H1 (cell line): ENCODE measurements around the gene FOSL2. TPM values are rescaled to one million over a fixed set of nuclear protein-coding genes. Genes with fewer than 3 reads are reported as not detected.

Experiments
- CTCF ChIA-PET: fragments of 300-600 bp; sonication (Branson Sonifier 250); formaldehyde crosslinking; loops from one replicate; lab custom pipeline; 2021; ENCODE audit not compliant: partially characterized antibody; lab: Charles Lee
- POLR2A ChIA-PET: fragments of 300-600 bp; sonication (Branson Sonifier 250); formaldehyde crosslinking; loops from one replicate; lab custom pipeline; 2021; ENCODE audit warnings: inconsistent platforms; ENCODE audit not compliant: partially characterized antibody; lab: Charles Lee
- DNase-seq, 2 experiments: peaks; one replicate each; pipeline versions ENCODE4 v3.0.0 to v3.0.0-alpha.2; 2010 to 2022; ENCODE audit warnings: low spot score in 2 of 2, low read depth in 1 of 2, mixed read lengths in 1 of 2
- FAIRE-seq: peaks from 2 replicates; lab custom pipeline; 2011; peaks lifted over from hg19 to GRCh38; lab: Jason Lieb, UNC
- H2AFZ ChIP-seq: 2 replicates; pipeline ENCODE4 v1.8.1; 2012; ENCODE audit warnings: low read length, inconsistent platforms
- H2AK5ac ChIP-seq: 2 replicates; pipeline ENCODE4 v1.6.1; 2013; ENCODE audit warnings: low read depth, low read length
- H2BK120ac ChIP-seq: replicated peaks from 2 replicates; pipeline ENCODE3; 2013; ENCODE audit warnings: low read depth, low read length, inconsistent platforms
- H2BK12ac ChIP-seq: 2 replicates; pipeline ENCODE4 v1.6.1; 2013; ENCODE audit warnings: low read depth, low read length
- H2BK15ac ChIP-seq: 2 replicates; pipeline ENCODE4 v1.6.1; 2013; ENCODE audit warnings: low read length
- H2BK20ac ChIP-seq: 2 replicates; pipeline ENCODE4 v1.6.1; 2013; ENCODE audit warnings: low read length
- H2BK5ac ChIP-seq: 2 replicates; pipeline ENCODE4 v1.6.1; 2013; ENCODE audit warnings: low read depth, low read length
- H3K14ac ChIP-seq: 2 replicates; pipeline ENCODE4 v1.6.1; 2013; ENCODE audit warnings: inconsistent platforms; ENCODE audit not compliant: insufficient read length
- H3K18ac ChIP-seq: 2 replicates; pipeline ENCODE4 v1.6.1; 2013; ENCODE audit warnings: low read length; ENCODE audit errors: extremely low read depth
- H3K23ac ChIP-seq: 2 replicates; pipeline ENCODE4 v1.6.1; 2013; ENCODE audit warnings: inconsistent platforms; ENCODE audit not compliant: insufficient read length
- H3K23me2 ChIP-seq: 2 replicates; pipeline ENCODE4 v1.6.1; 2013; ENCODE audit warnings: low read depth, low read length
- H3K27ac ChIP-seq: 2 replicates; pipeline ENCODE4 v1.6.1; 2011; ENCODE audit warnings: low read depth, low read length, inconsistent platforms
- H3K27me3 ChIP-seq, 4 experiments: replicated peaks in 1 of 4; 1 replicate in 1 of 4; 2 replicates in 3 of 4; pipeline versions ENCODE4 v1.6.1 to v1.8.1; 2011 to 2013; ENCODE audit warnings: low read length in 3 of 4, mild to moderate bottlenecking in 3 of 4, inconsistent platforms in 2 of 4, mixed read lengths in 2 of 4, moderate library complexity in 1 of 4; ENCODE audit not compliant: control insufficient read depth in 3 of 4, insufficient read depth in 3 of 4; ENCODE audit errors: extremely low read depth in 1 of 4
- H3K36me3 ChIP-seq, 4 experiments: 2 replicates each; pipeline versions ENCODE4 v1.6.1 to v1.8.1; 2011 to 2013; ENCODE audit warnings: mild to moderate bottlenecking in 4 of 4, low read length in 3 of 4, moderate library complexity in 2 of 4, control low read depth in 1 of 4, inconsistent platforms in 1 of 4; ENCODE audit not compliant: insufficient read depth in 4 of 4, control insufficient read depth in 2 of 4
- H3K4ac ChIP-seq: replicated peaks from 2 replicates; pipeline ENCODE3; 2013; ENCODE audit warnings: low read length, low read depth, mixed read lengths, inconsistent platforms; ENCODE audit not compliant: insufficient read length
- H3K4me1 ChIP-seq, 4 experiments: replicated peaks in 1 of 4; 1 replicate in 1 of 4; 2 replicates in 3 of 4; pipeline versions ENCODE4 v1.6.1 to v1.8.1; 2011 to 2013; ENCODE audit warnings: low read length in 3 of 4, inconsistent platforms in 2 of 4, mixed read lengths in 1 of 4; ENCODE audit not compliant: insufficient read depth in 4 of 4, control insufficient read depth in 3 of 4
- H3K4me2 ChIP-seq, 2 experiments: 2 replicates each; pipeline versions ENCODE4 v1.6.1 to v1.8.1; 2011 to 2013; ENCODE audit warnings: low read depth in 2 of 2, low read length in 2 of 2, control low read depth in 1 of 2, inconsistent platforms in 1 of 2, mild to moderate bottlenecking in 1 of 2; ENCODE audit not compliant: insufficient read depth in 1 of 2
- H3K4me3 ChIP-seq, 4 experiments: fragments of 200-600, 300-600 bp in 1 of 4; sonication (generic), shearing (Covaris generic), sonication (Bioruptor Twin) in 1 of 4; 2 replicates each; pipeline versions ENCODE4 v1.5.1 to v1.8.1; 2011 to 2016; ENCODE audit warnings: low read length in 4 of 4, low read depth in 3 of 4, control low read depth in 2 of 4, inconsistent platforms in 2 of 4, mild to moderate bottlenecking in 2 of 4, mixed read lengths in 1 of 4, moderate library complexity in 1 of 4; ENCODE audit not compliant: insufficient read depth in 2 of 4; ENCODE audit errors: extremely low read depth in 1 of 4
- H3K56ac ChIP-seq: replicated peaks from 2 replicates; pipeline ENCODE3; 2013; ENCODE audit warnings: low read depth, mild to moderate bottlenecking, mixed read lengths, low read length, inconsistent platforms; ENCODE audit not compliant: insufficient read length
- H3K79me1 ChIP-seq: 2 replicates; pipeline ENCODE4 v1.6.1; 2013; ENCODE audit warnings: low read depth, low read length, control low read depth
- H3K79me2 ChIP-seq, 2 experiments: 2 replicates each; pipeline versions ENCODE4 v1.6.1 to v1.8.1; 2012 to 2013; ENCODE audit warnings: low read length in 2 of 2, mild to moderate bottlenecking in 2 of 2, inconsistent platforms in 1 of 2; ENCODE audit not compliant: insufficient read depth in 2 of 2, control insufficient read depth in 1 of 2
- H3K9ac ChIP-seq, 4 experiments: replicated peaks in 1 of 4; 1 replicate in 1 of 4; 2 replicates in 3 of 4; pipeline versions ENCODE4 v1.6.1 to v1.8.1; 2011 to 2013; ENCODE audit warnings: low read depth in 3 of 4, low read length in 3 of 4, control low read depth in 2 of 4, mild to moderate bottlenecking in 2 of 4, moderate library complexity in 2 of 4, inconsistent platforms in 1 of 4; ENCODE audit errors: extremely low read depth in 1 of 4
- H3K9me3 ChIP-seq, 2 experiments: 2 replicates each; pipeline versions ENCODE4 v1.6.1 to v1.8.1; 2012 to 2013; ENCODE audit warnings: mild to moderate bottlenecking in 2 of 2, moderate library complexity in 2 of 2, control low read depth in 1 of 2, inconsistent platforms in 1 of 2, low read depth in 1 of 2, low read length in 1 of 2, mixed read lengths in 1 of 2; ENCODE audit not compliant: insufficient read depth in 2 of 2
- H4K20me1 ChIP-seq, 2 experiments: replicated peaks in 1 of 2; 2 replicates each; pipeline versions ENCODE3 to v1.8.1; 2011 to 2013; ENCODE audit warnings: inconsistent platforms in 2 of 2, low read length in 2 of 2, mild to moderate bottlenecking in 1 of 2; ENCODE audit not compliant: insufficient read depth in 2 of 2, control insufficient read depth in 1 of 2
- H4K5ac ChIP-seq: 2 replicates; pipeline ENCODE4 v1.6.1; 2013; ENCODE audit warnings: low read length, low read depth, mixed read lengths, inconsistent platforms; ENCODE audit not compliant: insufficient read length
- H4K8ac ChIP-seq: 2 replicates; pipeline ENCODE4 v1.8.0; 2013; ENCODE audit warnings: mild to moderate bottlenecking, moderate library complexity, low read length, inconsistent platforms; ENCODE audit not compliant: insufficient read depth; ENCODE audit errors: extremely low read depth
- H4K91ac ChIP-seq: replicated peaks from 2 replicates; pipeline ENCODE3; 2013; ENCODE audit warnings: low read length, mixed read lengths, inconsistent platforms; ENCODE audit not compliant: insufficient read length
- CBX8 ChIP-seq: fragments of 300-800, 300-1000 bp; sonication (generic); IDR thresholded peaks from 2 replicates; pipeline ENCODE4 v1.7.1; 2016; ENCODE audit warnings: low read depth, low read length, borderline replicate concordance
- FOSL1 ChIP-seq: IDR thresholded peaks from 2 replicates; pipeline ENCODE4 v1.6.1; 2011; ENCODE audit warnings: mild to moderate bottlenecking, low read depth, low read length, moderate library complexity; ENCODE audit not compliant: insufficient read depth
- MAFK ChIP-seq: IDR thresholded peaks from 2 replicates; pipeline ENCODE4 v1.6.1; 2012; ENCODE audit warnings: low read depth, mild to moderate bottlenecking, improper control_type of control experiment, low read length
- WGBS, 2 experiments: shearing (Covaris generic) in 1 of 2; methylation state at CpG; one replicate each; pipeline versions ENCODE4 v1.1.6 to v1.1.7; 2013 to 2015; ENCODE audit warnings: low lambda C conversion rate in 2 of 2, mixed read lengths in 2 of 2, inconsistent platforms in 1 of 2, low coverage in 1 of 2, missing lambda C conversion rate in 1 of 2; ENCODE audit not compliant: insufficient replicate concordance in 2 of 2, insufficient coverage in 1 of 2, insufficient read length in 1 of 2; ENCODE audit errors: extremely low coverage in 1 of 2, missing lambda C conversion rate in 1 of 2; 5-methylcytosine and 5-hydroxymethylcytosine counted together
- polyA plus RNA-seq, 7 experiments: library from polyadenylated mRNA; depleted of rRNA in 3 of 7; stranded (reverse) in 5 of 7; unstranded in 2 of 7; fragments of >200 nt in 5 of 7; fragments of 200-250 nt in 2 of 7; gene quantifications; 1 replicate in 5 of 7; 2 replicates in 1 of 7; 4 replicates in 1 of 7; pipeline versions ENCODE4 v1.2.1 to v1.2.3, GENCODE V29; 2011 to 2013; ENCODE audit warnings: missing spikeins in 2 of 7, mixed read lengths in 2 of 7
- total RNA-seq: library from RNA; stranded (reverse); fragmentation: NEBNext Ultra II Directional; extraction: Animal tissue kit (Norgen Biotek cat#: 25700); gene quantifications from 2 replicates; pipeline ENCODE4 v1.2.1, GENCODE V29; 2021

The FOSL2 gene
- total and polyA plus RNA-seq, 2 of the 8 experiments (the other 6 are each of a cell fraction or from before 2014, with no cell fraction given): 1.5 to 4.5 TPM

- Histone ChIP-seq H3K27ac (no peak overlapping the region), H4K20me1 (no peaks in the 10 kb centered on the region), H3K18ac (no peak overlapping the region), H3K23ac (no peak overlapping the region), H3K4me3 (no peak overlapping the region), H3K4me2 (no peak overlapping the region), H2BK12ac (no peak overlapping the region), H3K79me2 (no peaks in the 10 kb centered on the region), H2BK5ac (no peak overlapping the region), H3K36me3 (no peaks in the 10 kb centered on the region), H3K27me3 (no peaks in the 10 kb centered on the region; a peak in 1 of 7 replicates), H4K8ac (no peak overlapping the region), H3K56ac (no peak overlapping the region), H3K79me1 (no peaks in the 10 kb centered on the region), H2BK120ac (no peak overlapping the region), H3K14ac (no peak overlapping the region), H4K5ac (no peak overlapping the region), H2BK15ac (no peak overlapping the region), H3K4ac (no peak overlapping the region), H3K9me3 (no peaks in the 10 kb centered on the region), H2AK5ac (no peak overlapping the region), H3K9ac (no peak overlapping the region), H3K4me1 (peaks cover 0 to 3% (median 0%) of the 10 kb centered on the region in 4 experiments; a peak in 1 of 7 replicates), H4K91ac (no peak overlapping the region), H2BK20ac (no peak overlapping the region), H2AFZ (no peak overlapping the region), H3K23me2 (no peaks in the 10 kb centered on the region)
- 90% methylated on average over 15 of the region's 16 CpGs; no CpG with 5 or more reads in 1 of the 2 experiments for WGBS, 2 experiments
- ChIA-PET POLR2A (interaction anchor here (1.7 kb wide), 1 partner anchor 30 kb away, joined by 5 read pairs; no protein-coding TSS in a partner anchor), CTCF (interaction anchor here (0.8 to 1.2 kb wide), 4 partner anchors 19 to 637 kb away, joined by 3 to 4 read pairs (median 4); no protein-coding TSS in a partner anchor)
- TF ChIP-seq FOSL1: no peak
- TF ChIP-seq CBX8: no peak
- no peak for TF ChIP-seq MAFK
- FAIRE-seq (no peak), DNase-seq (no peak)
Observed at GRCh38 chr2:28360058-28360717, 32.5 kb upstream of the FOSL2 start.
